CD4-positive, alpha-beta T cell (primary cell): Measurements from ENCODE around the gene MRPL38. TPM values are rescaled to one million over a fixed set of nuclear protein-coding genes. Genes with fewer than 3 reads are reported as not detected.
A peak's percentile ranks its signal among the peaks of the same experiment; 100 is the strongest.

ENCODE experiments used
- ATAC-seq: fragments of 200-7000 bp; cut with Tn5 transposase; one replicate; pipeline ENCODE4 v1.10.0; 2022; ENCODE audit warnings: mild to moderate bottlenecking; ENCODE audit not compliant: poor library complexity
- CTCF ChIA-PET: fragments of 350-600 bp; sonication (Branson Sonifier 250); formaldehyde crosslinking; loops from one replicate; lab custom pipeline; 2021; ENCODE audit warnings: antibody characterized with exemption, inconsistent platforms; lab: Charles Lee
- POLR2A ChIA-PET: fragments of 350-600 bp; sonication (Branson Sonifier 250); formaldehyde crosslinking; loops from one replicate; lab custom pipeline; 2021; ENCODE audit warnings: antibody characterized with exemption, inconsistent platforms; lab: Charles Lee
- DNase-seq, 14 experiments: peaks; one replicate each; pipeline ENCODE4 v3.0.0-alpha.2; 2013 to 2020; ENCODE audit warnings: mixed read lengths in 2 of 14
- H3K27ac ChIP-seq, 2 donors: one replicate each; pipeline versions ENCODE4 v1.5.1 to v1.7.0; 2013; ENCODE audit warnings: low read length in 2 of 2, low read depth in 1 of 2, mild to moderate bottlenecking in 1 of 2
- H3K27me3 ChIP-seq, 2 experiments: 1 replicate in 1 of 2; 2 replicates in 1 of 2; pipeline versions ENCODE4 v1.6.1 to v1.7.0; 2013; ENCODE audit warnings: low read length in 2 of 2, control low read depth in 1 of 2, mild to moderate bottlenecking in 1 of 2, moderate library complexity in 1 of 2; ENCODE audit not compliant: insufficient read depth in 2 of 2, control insufficient read depth in 1 of 2
- H3K36me3 ChIP-seq: one replicate; pipeline ENCODE4 v1.6.1; 2013; ENCODE audit warnings: low read length, control low read depth; ENCODE audit not compliant: insufficient read depth
- H3K4me1 ChIP-seq: one replicate; pipeline ENCODE4 v1.6.1; 2013; ENCODE audit warnings: low read length, control low read depth; ENCODE audit not compliant: insufficient read depth
- H3K4me3 ChIP-seq: one replicate; pipeline ENCODE4 v1.5.1; 2013; ENCODE audit warnings: mild to moderate bottlenecking, low read length, moderate library complexity
- H3K9me3 ChIP-seq, 2 experiments: 1 replicate in 1 of 2; 2 replicates in 1 of 2; pipeline versions ENCODE4 v1.6.1 to v1.7.0; 2013; ENCODE audit warnings: low read length in 2 of 2, mild to moderate bottlenecking in 2 of 2, control low read depth in 1 of 2, moderate library complexity in 1 of 2; ENCODE audit not compliant: control insufficient read depth in 1 of 2, insufficient read depth in 1 of 2
- H3K27ac Mint-ChIP-seq: one replicate; pipeline ENCODE4 v1.8.0; 2020; ENCODE audit warnings: mixed read lengths
- H3K27me3 Mint-ChIP-seq: one replicate; pipeline ENCODE4 v1.8.0; 2021; ENCODE audit warnings: mixed read lengths
- H3K36me3 Mint-ChIP-seq: one replicate; pipeline ENCODE4 v1.8.0; 2021; ENCODE audit warnings: low read depth, mixed read lengths
- H3K4me1 Mint-ChIP-seq: one replicate; pipeline ENCODE4 v1.8.0; 2021; ENCODE audit warnings: low read depth, mixed read lengths
- H3K4me3 Mint-ChIP-seq: one replicate; pipeline ENCODE4 v1.8.0; 2020; ENCODE audit warnings: mild to moderate bottlenecking, mixed read lengths
- H3K9me3 Mint-ChIP-seq: one replicate; pipeline ENCODE4 v1.8.0; 2020; ENCODE audit warnings: mixed read lengths
- CTCF ChIP-seq: fragments of 200-600 bp; IDR thresholded peaks from one replicate; pipeline ENCODE4 v1.8.0; 2022; ENCODE audit warnings: antibody characterized with exemption, mild to moderate bottlenecking
- intact Hi-C, 2 experiments: fragments of 100-400 bp; cut with DNase I in 1 of 2; cut with micrococcal nuclease in 1 of 2; formaldehyde crosslinking; loops; one replicate each; pipeline versions ENCODE4 v1.15.1 to v1.9.0; 2023 to 2025; cut with DNase I, micrococcal nuclease
- total RNA-seq, 174 experiments: library from RNA in 2 of 174; stranded (reverse) in 2 of 174; gene quantifications; one replicate each; pipeline ENCODE4 v1.2.3 and lab custom pipeline; 2021 to 2026

The MRPL38 gene
- total RNA-seq, 2 experiments from 2014 or later, result 146 to 147 TPM

- peak overlapping the region; percentile 40 for H3K4me3 Mint-ChIP-seq
- DNase-seq (peak in 3 of 14 experiments; percentile 37 to 63 (median 42)), ATAC-seq (no peak)
- H3K36me3 ChIP-seq, result no peaks in the 10 kb centered on the region
- intact Hi-C loops, result no loop called here
- POLR2A ChIA-PET, result interaction anchor here (1.3 to 2.6 kb wide), 2 partner anchors 9 to 14 kb away, joined by 3 to 10 read pairs; partner anchors contain the start of gene TRIM65
- H3K27me3 Mint-ChIP-seq, result no peaks in the 10 kb centered on the region
- CTCF ChIA-PET, result interaction anchor here (1.4 kb wide), 1 partner anchor 15 kb away, joined by 3 read pairs; the partner anchor contains the start of gene TRIM65
- H3K4me3 ChIP-seq, result no peak overlapping the region
- no peaks in the 10 kb centered on the region for H3K36me3 Mint-ChIP-seq
- no peaks in the 10 kb centered on the region for H3K9me3 Mint-ChIP-seq
- no peak overlapping the region for H3K27ac Mint-ChIP-seq
- peaks cover 31% of the 10 kb centered on the region for H3K4me1 ChIP-seq
- H3K27ac ChIP-seq, result no peak overlapping the region
- H3K4me1 Mint-ChIP-seq, result peaks cover 24% of the 10 kb centered on the region
- no peaks in the 10 kb centered on the region for H3K27me3 ChIP-seq
- TF ChIP-seq CTCF, result no peak
- no peaks in the 10 kb centered on the region for H3K9me3 ChIP-seq
These were observed 22.8 kb downstream of the MRPL38 start for GRCh38 chr17:75881678-75882454.

- H3K4me3 Mint-ChIP-seq, result peak overlapping the region; percentile 62
- Histone ChIP-seq H3K4me1 (peaks cover 47% of the 10 kb centered on the region), H3K9me3 (no peaks in the 10 kb centered on the region), H3K27me3 (no peaks in the 10 kb centered on the region), H3K4me3 (no peak overlapping the region), H3K27ac (no peak overlapping the region), H3K36me3 (no peaks in the 10 kb centered on the region)
- H3K9me3 Mint-ChIP-seq, result no peaks in the 10 kb centered on the region
- CTCF ChIA-PET, result interaction anchor here (3.5 to 4.8 kb wide), 2 partner anchors 16 to 19 kb away, joined by 20 to 50 read pairs; partner anchors contain the start of gene TRIM65
- no peak for TF ChIP-seq CTCF
- ATAC-seq (no peak), DNase-seq (no peak)
- H3K27ac Mint-ChIP-seq, result no peak overlapping the region
- H3K4me1 Mint-ChIP-seq, result peaks cover 40% of the 10 kb centered on the region
- intact Hi-C loops, result no loop called here
- H3K27me3 Mint-ChIP-seq, result no peaks in the 10 kb centered on the region
- POLR2A ChIA-PET, result interaction anchor here (1.3 to 10.9 kb wide), 3 partner anchors 8 to 25 kb away, joined by 3 to 230 read pairs (median 49); partner anchors contain the start of genes TRIM65 and WBP2
- peaks cover 5% of the 10 kb centered on the region for H3K36me3 Mint-ChIP-seq
These were observed 24.4 kb downstream of the MRPL38 start for GRCh38 chr17:75880266-75880665.

GRCh38 chr17:75878174-75878998 is 26.3 kb downstream of the MRPL38 start, which contains the start of gene TRIM47:
Gene TRIM47 (minus strand): TSS chr17:75878581. CDS start chr17:75878548, 33 bp downstream.
- H3K27ac ChIP-seq, result peak within 1 kb of the TSS; percentile 15 to 66
- H3K9me3 Mint-ChIP-seq, result no peaks in the 10 kb centered on the region

More at GRCh38 chr17:75878174-75878998, 26.3 kb downstream of the MRPL38 start, which contains the start of gene TRIM47:
- Mint-ChIP-seq H3K27ac (peak within 1 kb of the TSS; percentile 91), H3K27me3 (no peaks in the 10 kb centered on the region), H3K4me1 (peaks cover 45% of the 10 kb centered on the region), H3K36me3 (peaks cover 5% of the 10 kb centered on the region), H3K4me3 (peak within 1 kb of the TSS; percentile 91)
- no peak for TF ChIP-seq CTCF
- ATAC-seq, result no peak
- ChIA-PET CTCF (interaction anchor here (0.9 to 4.8 kb wide), 13 partner anchors 11 to 125 kb away, joined by 3 to 50 read pairs (median 6); partner anchors contain the start of genes GALK1, TRIM65 and WBP2), POLR2A (interaction anchor here (0.6 to 10.9 kb wide), 16 partner anchors 14 to 606 kb away, joined by 3 to 230 read pairs (median 4); partner anchors contain the start of genes MRPL38, TRIM65, UNK and WBP2)
- DNase-seq, result peak in 2 of 14 experiments; percentile 41 to 51
- Histone ChIP-seq H3K4me1 (peaks cover 58% of the 10 kb centered on the region), H3K36me3 (peaks cover 6% of the 10 kb centered on the region), H3K4me3 (peak within 1 kb of the TSS; percentile 60), H3K27me3 (no peaks in the 10 kb centered on the region), H3K9me3 (no peaks in the 10 kb centered on the region)
- intact Hi-C loops, result loop anchor here (1.0 to 5.0 kb wide), 2 partner anchors 18 to 36 kb away; partner anchors contain the start of genes TRIM65 (in 1 of the 2) and UNC13D (in 1 of the 2)
